Natural killer cell (primary cell): ENCODE results near the gene RAC2. TPM values are rescaled to one million over a fixed set of nuclear protein-coding genes. Genes with fewer than 3 reads are reported as not detected.

Experiments
- ATAC-seq, 3 donors: fragments of 150-1000 bp in 2 of 3; fragments of 200-7000 bp in 1 of 3; cut with Tn5 transposase; 1 replicate in 1 of 3; 2 replicates in 2 of 3; pipeline ENCODE4 v1.10.0; 2021; ENCODE audit warnings: mild to moderate bottlenecking in 2 of 3, moderate library complexity in 2 of 3
- DNase-seq, 2 donors: peaks; one replicate each; pipeline versions ENCODE4 v3.0.0 to v3.0.0-alpha.2; 2013 to 2021; ENCODE audit warnings: mixed read lengths in 1 of 2
- H3K27ac ChIP-seq: one replicate; pipeline ENCODE4 v1.5.1; 2013; ENCODE audit warnings: mild to moderate bottlenecking, low read length
- H3K27me3 ChIP-seq: one replicate; pipeline ENCODE4 v1.6.1; 2013; ENCODE audit warnings: low read length; ENCODE audit not compliant: control insufficient read depth, insufficient read depth
- H3K36me3 ChIP-seq: one replicate; pipeline ENCODE4 v1.6.1; 2013; ENCODE audit warnings: low read length; ENCODE audit not compliant: control insufficient read depth, insufficient read depth
- H3K4me1 ChIP-seq: one replicate; pipeline ENCODE4 v1.6.1; 2013; ENCODE audit warnings: low read length; ENCODE audit not compliant: control insufficient read depth, insufficient read depth
- H3K4me3 ChIP-seq: one replicate; pipeline ENCODE4 v1.5.1; 2013; ENCODE audit warnings: low read length
- H3K9me3 ChIP-seq: one replicate; pipeline ENCODE4 v1.6.1; 2013; ENCODE audit warnings: low read length; ENCODE audit not compliant: control insufficient read depth, insufficient read depth
- H3K27ac Mint-ChIP-seq, 2 donors: one replicate each; pipeline ENCODE4 v1.8.0; 2022; ENCODE audit warnings: mild to moderate bottlenecking in 2 of 2, mixed read lengths in 2 of 2, moderate library complexity in 1 of 2
- H3K27me3 Mint-ChIP-seq, 2 donors: one replicate each; pipeline ENCODE4 v1.8.0; 2022; ENCODE audit warnings: low read depth in 2 of 2, mixed read lengths in 2 of 2
- H3K36me3 Mint-ChIP-seq: one replicate; pipeline ENCODE4 v1.8.0; 2022; ENCODE audit warnings: mixed read lengths
- H3K4me1 Mint-ChIP-seq, 2 donors: one replicate each; pipeline ENCODE4 v1.8.0; 2022; ENCODE audit warnings: mixed read lengths in 2 of 2
- H3K4me3 Mint-ChIP-seq: one replicate; pipeline ENCODE4 v1.8.0; 2022; ENCODE audit warnings: mild to moderate bottlenecking, moderate library complexity, mixed read lengths
- H3K9me3 Mint-ChIP-seq, 2 donors: one replicate each; pipeline ENCODE4 v1.8.0; 2022; ENCODE audit warnings: mixed read lengths in 2 of 2
- CTCF ChIP-seq: fragments of 200-600 bp; IDR thresholded peaks from one replicate; pipeline ENCODE4 v1.8.0; 2022; ENCODE audit warnings: antibody characterized with exemption
- WGBS: methylation state at CpG from one replicate; pipeline ENCODE4 v1.1.7; 2013; ENCODE audit warnings: missing lambda C conversion rate; ENCODE audit not compliant: insufficient coverage; 5-methylcytosine and 5-hydroxymethylcytosine counted together
- intact Hi-C: fragments of 100-400 bp; cut with micrococcal nuclease; formaldehyde crosslinking; loops from one replicate; pipeline ENCODE4 v1.14.2; 2022
- total RNA-seq, 4 donors: library from RNA; stranded (reverse); fragments of 120-200 nt in 1 of 4; gene quantifications; one replicate each; pipeline versions ENCODE4 v1.2.3 to v1.2.4, GENCODE V29; 2013 to 2022

The RAC2 gene
- total RNA-seq, 3 donors from 2014 or later (not counting 1 experiment from before 2014, with no cell fraction given), result 647 to 744 (median 741) TPM

DNA sequence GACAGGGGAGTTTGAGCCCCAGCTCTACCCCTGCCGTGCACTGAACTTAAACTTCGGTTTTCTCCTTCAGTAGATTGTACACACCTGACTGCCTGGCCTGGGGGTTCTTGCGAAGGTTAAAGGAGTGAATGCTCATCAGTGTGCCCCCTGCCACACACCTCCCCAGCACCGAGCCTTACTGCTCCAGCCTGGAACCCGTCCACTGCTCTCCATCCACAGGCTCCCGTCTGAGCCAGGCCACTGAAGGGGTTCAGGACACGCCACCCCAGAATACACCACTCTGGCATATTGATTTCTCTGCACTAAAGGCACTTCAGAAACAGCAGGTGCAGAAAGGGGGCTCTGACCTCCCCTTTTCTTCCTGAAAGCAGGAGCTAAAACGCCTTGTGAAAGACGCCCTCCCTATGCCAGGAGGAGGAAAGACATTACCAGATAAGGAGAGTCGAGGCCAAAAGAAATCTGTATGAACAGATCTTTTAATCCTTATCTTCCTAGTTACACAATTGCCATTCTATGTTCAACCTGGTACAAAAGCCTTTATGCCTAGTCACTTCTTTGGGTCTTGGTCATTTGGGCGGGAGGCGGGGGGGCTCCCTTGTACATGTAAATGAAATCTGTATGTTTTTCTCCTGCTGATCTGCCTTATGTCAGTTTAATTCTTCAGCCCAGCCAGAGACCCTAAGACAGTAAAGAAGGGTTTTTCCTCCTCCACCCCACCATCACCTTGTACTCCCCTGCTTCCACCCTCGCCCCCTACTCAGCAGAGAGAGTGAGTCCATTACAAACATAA is 29.9 kb downstream of the RAC2 start:
- no peaks in the 10 kb centered on the region for H3K36me3 Mint-ChIP-seq
- H3K4me3 Mint-ChIP-seq, result no peak overlapping the region
- H3K27ac Mint-ChIP-seq, result no peak overlapping the region
- Histone ChIP-seq H3K36me3 (no peaks in the 10 kb centered on the region), H3K4me3 (no peak overlapping the region), H3K27ac (no peak overlapping the region), H3K9me3 (no peaks in the 10 kb centered on the region), H3K4me1 (peaks cover 12% of the 10 kb centered on the region), H3K27me3 (no peaks in the 10 kb centered on the region)
- ATAC-seq, result no peak
- no peak for TF ChIP-seq CTCF
- 93% methylated on average over 11 of the region's 13 CpGs for WGBS
- no peaks in the 10 kb centered on the region for H3K9me3 Mint-ChIP-seq
- no peak for DNase-seq
- H3K4me1 Mint-ChIP-seq, result peaks cover 11 to 16% of the 10 kb centered on the region in 2 donors
- intact Hi-C loops, result no loop called here
- peaks cover 0 to 2% of the 10 kb centered on the region in 2 donors for H3K27me3 Mint-ChIP-seq

- DNase-seq, result no peak
- 93% methylated on average over 18 of the region's 18 CpGs for WGBS
- no peaks in the 10 kb centered on the region for H3K9me3 ChIP-seq
These were observed 30.7 kb downstream of the RAC2 start for GRCh38 chr22:37213218-37213855.

DNA sequence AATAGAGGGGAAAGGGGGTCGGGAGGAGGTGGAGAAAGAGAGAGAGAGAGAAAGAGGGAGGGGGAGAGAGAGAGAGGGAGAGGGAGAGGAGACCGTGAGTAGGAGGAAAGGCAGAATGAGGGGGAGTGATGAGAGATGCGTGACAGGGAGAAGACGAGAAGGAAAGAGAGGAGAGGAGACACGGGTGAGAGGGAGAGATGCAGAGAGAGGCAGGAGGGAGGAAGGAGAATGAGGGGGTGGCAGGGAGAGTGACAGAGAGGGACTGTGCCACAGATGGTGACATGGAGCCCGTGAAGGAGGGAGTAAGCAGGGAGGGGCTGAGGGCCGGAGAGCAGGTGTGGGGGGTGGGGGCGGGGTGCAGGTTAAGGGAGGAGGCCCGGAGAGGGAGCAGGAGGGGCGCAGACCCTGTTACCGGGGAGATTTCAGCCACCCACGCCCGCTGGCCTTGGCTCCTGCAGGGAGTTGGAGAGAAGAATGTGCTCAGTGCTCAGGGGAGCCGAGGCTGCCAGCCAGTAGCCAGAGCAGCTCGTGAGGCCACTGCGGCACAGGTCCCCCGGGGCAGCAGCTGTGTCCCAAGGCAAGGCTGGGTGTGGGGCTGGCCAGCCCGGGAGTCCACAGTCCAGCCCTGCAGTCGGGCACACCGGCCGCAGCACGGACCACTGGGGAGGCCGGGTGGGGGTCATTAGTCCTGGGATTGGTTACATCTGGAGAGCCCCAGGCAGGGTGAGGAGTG is 31.7 kb downstream of the RAC2 start, which contains the start of gene SSTR3:
TSS of gene SSTR3 (minus strand) at position 304 of the 733 bp plus-strand sequence. CDS start 4,674 bp downstream, outside the sequence.
- H3K9me3 ChIP-seq, result no peaks in the 10 kb centered on the region
- no peak within 1 kb of the TSS for H3K27ac ChIP-seq
- H3K4me3 ChIP-seq, result no peak within 1 kb of the TSS
- H3K4me1 Mint-ChIP-seq, result peaks cover 0 to 10% of the 10 kb centered on the region in 2 donors
- WGBS, result 85% methylated on average over 23 of the region's 23 CpGs
- H3K27ac Mint-ChIP-seq, result no peak within 1 kb of the TSS
- TF ChIP-seq CTCF, result no peak
- intact Hi-C loops, result no loop called here
- no peak within 1 kb of the TSS for H3K4me3 Mint-ChIP-seq
- no peak for DNase-seq
- H3K27me3 ChIP-seq, result no peaks in the 10 kb centered on the region
- no peaks in the 10 kb centered on the region for H3K9me3 Mint-ChIP-seq
- no peaks in the 10 kb centered on the region for H3K36me3 ChIP-seq
- H3K36me3 Mint-ChIP-seq, result no peaks in the 10 kb centered on the region
- peaks cover 0 to 2% of the 10 kb centered on the region in 2 donors for H3K27me3 Mint-ChIP-seq
- no peaks in the 10 kb centered on the region for H3K4me1 ChIP-seq
- no peak for ATAC-seq

More at GRCh38 chr22:37213218-37213855, 30.7 kb downstream of the RAC2 start:
- intact Hi-C loops, result no loop called here
- Histone ChIP-seq H3K4me3 (no peak overlapping the region), H3K27ac (no peak overlapping the region), H3K4me1 (peaks cover 4% of the 10 kb centered on the region), H3K27me3 (no peaks in the 10 kb centered on the region), H3K36me3 (no peaks in the 10 kb centered on the region)
- Mint-ChIP-seq H3K27me3 (peaks cover 0 to 2% of the 10 kb centered on the region in 2 donors), H3K4me1 (peaks cover 6 to 10% of the 10 kb centered on the region in 2 donors), H3K4me3 (no peak overlapping the region), H3K36me3 (no peaks in the 10 kb centered on the region), H3K9me3 (no peaks in the 10 kb centered on the region), H3K27ac (no peak overlapping the region)
- no peak for ATAC-seq
- no peak for TF ChIP-seq CTCF
